HUES6 (cell line): Measurements from ENCODE around the gene DDX41.

Experiments used
- H3K27ac ChIP-seq: 2 replicates; pipeline ENCODE4 v1.7.0; 2013; ENCODE audit warnings: low read depth, mild to moderate bottlenecking, low read length, inconsistent platforms
- H3K27me3 ChIP-seq: 2 replicates; pipeline ENCODE4 v1.6.1; 2013; ENCODE audit warnings: low read length; ENCODE audit not compliant: control insufficient read depth, insufficient read depth
- H3K36me3 ChIP-seq: 2 replicates; pipeline ENCODE4 v1.6.1; 2013; ENCODE audit warnings: low read length; ENCODE audit not compliant: control insufficient read depth, insufficient read depth
- H3K4me1 ChIP-seq: 2 replicates; pipeline ENCODE4 v1.6.1; 2013; ENCODE audit warnings: low read length; ENCODE audit not compliant: control insufficient read depth, insufficient read depth
- H3K4me3 ChIP-seq: 2 replicates; pipeline ENCODE4 v1.5.1; 2013; ENCODE audit warnings: low read depth, low read length
- H3K9ac ChIP-seq: one replicate; pipeline ENCODE4 v1.6.1; 2013; ENCODE audit warnings: mild to moderate bottlenecking, low read length
- H3K9me3 ChIP-seq: 2 replicates; pipeline ENCODE4 v1.6.1; 2013; ENCODE audit warnings: low read depth, low read length; ENCODE audit not compliant: control insufficient read depth, insufficient read depth

Gene DDX41

GRCh38 chr5:177504086-177505056 lies 12.4 kb downstream of the DDX41 start:
- Histone ChIP-seq H3K4me3 (no peak overlapping the region), H3K9ac (no peak overlapping the region), H3K4me1 (peaks cover 15% of the 10 kb centered on the region), H3K27me3 (peaks cover 4% of the 10 kb centered on the region; the same call in 1 of the 2 replicates), H3K36me3 (peaks cover 16% of the 10 kb centered on the region), H3K9me3 (no peaks in the 10 kb centered on the region), H3K27ac (no peak overlapping the region)

DNA sequence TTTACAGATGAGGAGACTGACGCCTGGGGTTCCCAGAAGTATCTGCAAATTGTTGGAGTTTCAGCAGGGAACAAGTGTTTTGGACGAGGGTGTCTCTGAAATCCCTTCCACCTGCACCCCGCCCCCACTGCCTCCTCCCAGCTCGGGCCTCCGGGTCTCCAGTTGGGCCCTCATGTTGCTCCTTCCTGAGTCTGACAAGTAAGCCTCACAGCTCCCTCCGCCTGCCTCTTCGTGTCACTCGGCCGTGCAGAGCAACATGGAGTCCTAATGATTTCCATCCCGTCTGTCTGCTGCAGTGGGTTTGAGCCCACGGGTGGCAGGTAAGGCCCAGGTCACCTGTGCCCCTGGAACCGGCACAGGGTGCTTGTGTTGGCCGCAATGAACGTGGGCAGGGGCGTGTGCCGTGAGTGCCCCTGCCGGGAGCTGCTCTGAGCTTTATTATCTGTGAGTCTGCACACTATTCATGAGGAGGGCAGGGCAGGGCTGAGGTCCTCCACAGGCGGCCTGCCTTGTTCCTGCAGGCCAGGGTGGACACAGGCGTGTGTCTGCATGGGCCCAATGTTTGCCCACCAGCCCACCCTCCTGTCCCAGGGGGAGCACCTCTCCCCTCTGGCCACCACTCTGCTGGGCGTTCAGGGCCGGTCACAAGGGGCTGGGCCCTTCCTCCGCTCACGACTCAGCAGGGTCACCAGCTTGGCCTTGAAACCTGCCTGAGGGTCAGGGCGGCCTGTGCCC lies 13.2 kb downstream of the DDX41 start:
- Histone ChIP-seq H3K36me3 (peaks cover 16% of the 10 kb centered on the region), H3K4me3 (no peak overlapping the region), H3K9ac (no peak overlapping the region), H3K4me1 (peaks cover 12% of the 10 kb centered on the region), H3K27ac (no peak overlapping the region), H3K27me3 (peaks cover 11% of the 10 kb centered on the region), H3K9me3 (no peaks in the 10 kb centered on the region)

DNA sequence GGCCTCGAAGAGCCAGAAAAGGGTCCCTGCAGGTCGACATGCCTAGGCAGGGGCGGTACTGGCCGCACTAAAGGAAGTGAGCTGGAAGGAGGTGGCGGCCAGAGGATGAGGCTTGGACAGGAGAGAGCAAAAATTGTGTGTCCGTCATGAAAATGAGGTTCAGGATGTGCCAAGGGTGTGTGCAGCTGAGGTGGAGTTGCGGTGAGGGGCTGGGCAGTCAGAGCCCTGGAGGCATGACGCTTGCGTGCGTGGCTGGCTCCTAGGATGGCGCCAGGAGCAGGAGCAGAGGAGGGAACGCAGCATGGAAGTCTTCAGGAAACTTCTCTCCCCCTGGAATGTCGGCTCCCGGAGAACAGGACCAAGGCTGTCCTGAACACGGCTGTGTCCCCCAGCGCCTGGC lies 13.9 kb downstream of the DDX41 start:
- no peak overlapping the region for H3K4me3 ChIP-seq
- H3K4me1 ChIP-seq = peaks cover 17% of the 10 kb centered on the region
- no peaks in the 10 kb centered on the region for H3K9me3 ChIP-seq
- peaks cover 16% of the 10 kb centered on the region; the same call in 1 of the 2 replicates for H3K36me3 ChIP-seq
- H3K27ac ChIP-seq = no peak overlapping the region
- peaks cover 16% of the 10 kb centered on the region for H3K27me3 ChIP-seq
- no peak overlapping the region for H3K9ac ChIP-seq

- Histone ChIP-seq H3K36me3 (peaks cover 12% of the 10 kb centered on the region; the same call in 1 of the 2 replicates), H3K9ac (no peak overlapping the region), H3K4me3 (no peak overlapping the region), H3K9me3 (no peaks in the 10 kb centered on the region), H3K4me1 (peaks cover 17% of the 10 kb centered on the region), H3K27me3 (peaks cover 16% of the 10 kb centered on the region), H3K27ac (no peak overlapping the region)
Observed at GRCh38 chr5:177501874-177502678, 14.7 kb downstream of the DDX41 start.

- Histone ChIP-seq H3K4me1 (peaks cover 23% of the 10 kb centered on the region), H3K4me3 (no peak overlapping the region), H3K27me3 (peaks cover 16% of the 10 kb centered on the region), H3K9me3 (no peaks in the 10 kb centered on the region), H3K36me3 (peaks cover 14% of the 10 kb centered on the region), H3K27ac (no peak overlapping the region), H3K9ac (no peak overlapping the region)
Observed at GRCh38 chr5:177500685-177501522, 15.9 kb downstream of the DDX41 start.

DNA sequence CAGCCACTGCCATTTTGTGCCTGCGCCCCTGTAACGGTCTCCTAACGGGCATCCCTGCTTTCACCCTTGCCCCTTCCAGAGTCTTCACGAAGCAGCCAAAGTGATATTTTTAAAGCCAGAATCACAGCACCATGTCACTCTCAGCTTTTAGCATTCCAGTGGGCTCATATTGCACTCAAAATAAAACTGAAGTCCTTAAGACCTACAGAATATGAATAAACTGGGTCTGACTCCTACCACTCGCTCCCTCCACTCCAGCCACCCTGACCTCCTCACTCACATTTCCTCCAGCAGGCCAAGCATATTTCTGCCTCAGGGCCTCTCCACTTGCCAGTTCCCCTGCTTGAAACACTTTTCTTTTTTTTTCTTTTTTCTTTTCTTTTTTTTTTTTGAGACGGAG lies 16.9 kb downstream of the DDX41 start:
- H3K9ac ChIP-seq = no peak overlapping the region
- H3K4me1 ChIP-seq = peaks cover 33% of the 10 kb centered on the region
- peaks cover 19% of the 10 kb centered on the region for H3K36me3 ChIP-seq
- no peaks in the 10 kb centered on the region for H3K9me3 ChIP-seq
- no peak overlapping the region for H3K4me3 ChIP-seq
- no peak overlapping the region for H3K27ac ChIP-seq
- H3K27me3 ChIP-seq = peaks cover 16% of the 10 kb centered on the region

DNA sequence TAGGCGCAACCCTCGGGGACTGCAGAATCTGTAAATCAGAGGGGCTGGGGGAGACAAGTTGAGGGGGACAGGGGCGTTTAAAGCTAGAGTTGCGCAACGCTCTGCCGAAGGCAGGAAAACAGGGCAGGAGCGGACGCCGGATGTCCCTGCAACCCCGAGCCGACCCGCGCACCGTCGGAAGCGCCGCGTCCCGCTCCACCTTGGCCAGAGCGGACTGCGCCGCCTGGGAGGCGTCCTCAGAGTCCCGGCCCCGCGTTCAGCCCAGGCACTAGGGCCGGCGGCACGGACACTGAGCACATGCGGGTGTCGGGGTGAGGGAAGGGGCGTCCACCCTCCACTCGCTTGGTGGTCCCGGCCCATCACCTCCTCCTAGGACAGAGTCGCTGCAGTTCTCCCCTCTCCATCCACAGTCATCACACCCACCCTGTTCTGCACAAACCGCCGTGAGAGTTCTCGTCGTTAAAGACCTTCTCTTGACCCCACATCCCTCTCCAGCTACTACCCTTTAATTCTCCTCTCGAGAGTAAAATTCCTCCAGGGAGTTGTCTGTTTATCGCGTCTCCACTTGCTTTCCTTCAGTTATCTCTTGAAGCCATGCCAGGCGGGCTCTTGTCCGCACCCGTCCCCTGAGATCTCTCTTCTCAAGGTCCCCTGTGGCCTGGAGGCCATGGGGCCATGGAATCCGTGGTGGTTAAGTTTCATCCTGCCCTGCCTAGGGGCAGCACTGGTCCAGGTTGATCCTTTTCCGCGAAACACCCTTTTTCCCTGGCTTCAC lies 18.6 kb downstream of the DDX41 start:
- peaks cover 43% of the 10 kb centered on the region for H3K4me1 ChIP-seq
- H3K27me3 ChIP-seq = peaks cover 16% of the 10 kb centered on the region
- peak overlapping the region; percentile 57 for H3K9ac ChIP-seq
- H3K27ac ChIP-seq = no peak overlapping the region; the same call in 1 of the 2 replicates
- no peaks in the 10 kb centered on the region for H3K9me3 ChIP-seq
- peak overlapping the region; percentile 56 for H3K4me3 ChIP-seq
- peaks cover 23% of the 10 kb centered on the region for H3K36me3 ChIP-seq

GRCh38 chr5:177497292-177498012 lies 19.3 kb downstream of the DDX41 start, which contains the start of gene PDLIM7:
Gene PDLIM7, minus strand, starts transcription at chr5:177497604. Its CDS starts 1,092 bp downstream, at chr5:177496512.
- Histone ChIP-seq H3K36me3 (peaks cover 25% of the 10 kb centered on the region), H3K9ac (peak within 1 kb of the TSS; percentile 98), H3K4me1 (peaks cover 43% of the 10 kb centered on the region), H3K9me3 (no peaks in the 10 kb centered on the region), H3K27me3 (peaks cover 16% of the 10 kb centered on the region), H3K4me3 (peak within 1 kb of the TSS; percentile 75), H3K27ac (peak within 1 kb of the TSS; percentile 99)

DNA sequence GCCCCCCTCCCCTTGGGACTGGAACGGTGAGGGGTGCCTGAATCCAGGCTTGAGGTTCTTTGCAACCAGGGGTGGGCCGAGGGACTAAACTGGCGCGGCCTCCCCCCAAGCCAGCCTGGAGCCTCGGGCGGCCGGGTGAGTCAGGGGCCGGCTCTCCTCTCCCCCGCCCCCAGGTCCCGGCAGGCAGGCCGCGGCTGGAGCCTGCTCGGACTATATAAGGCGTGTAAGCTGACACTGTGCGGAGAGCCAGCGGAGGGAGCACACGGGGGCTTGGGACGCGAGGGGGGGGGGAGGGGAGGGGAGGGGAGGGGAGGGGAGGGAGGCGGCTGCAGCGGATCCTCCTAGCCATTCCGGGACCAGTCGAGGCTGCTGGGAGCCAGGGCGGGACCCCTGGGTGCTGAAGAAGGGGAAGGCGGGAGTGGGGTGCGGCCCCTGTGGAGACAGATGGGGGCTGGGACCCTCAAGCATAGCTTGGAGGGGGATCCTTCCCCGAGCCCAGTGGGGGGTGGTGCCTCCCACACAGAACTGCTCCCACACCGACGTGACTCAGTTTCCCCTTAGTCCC lies 20.0 kb downstream of the DDX41 start:
- peaks cover 31% of the 10 kb centered on the region for H3K36me3 ChIP-seq
- H3K4me3 ChIP-seq = peak overlapping the region; percentile 75
- no peaks in the 10 kb centered on the region for H3K9me3 ChIP-seq
- H3K27me3 ChIP-seq = peaks cover 16% of the 10 kb centered on the region
- peaks cover 43% of the 10 kb centered on the region for H3K4me1 ChIP-seq
- H3K27ac ChIP-seq = peak overlapping the region; percentile 99
- H3K9ac ChIP-seq = peak overlapping the region; percentile 98
